Vagina (tissue), 2 donors: Measurements from ENCODE around the gene SYTL3. TPM values are rescaled to one million over a fixed set of nuclear protein-coding genes. Genes with fewer than 3 reads are reported as not detected.
A peak's percentile ranks its signal among the peaks of the same experiment; 100 is the strongest.

Experiments
- DNase-seq, 2 donors: peaks; one replicate each; pipeline ENCODE4 v3.0.0-alpha.2; 2017; ENCODE audit errors: extremely low spot score in 2 of 2
- H3K27ac ChIP-seq: fragments of 200-600 bp; sonication (generic); one replicate; pipeline ENCODE4 v1.5.1; 2019
- H3K27me3 ChIP-seq: fragments of 200-600 bp; sonication (generic); one replicate; pipeline ENCODE4 v1.5.1; 2019
- H3K36me3 ChIP-seq, 2 donors: fragments of 200-600 bp; sonication (generic); one replicate each; pipeline ENCODE4 v1.5.1; 2017 to 2019
- H3K4me1 ChIP-seq: fragments of 200-600 bp; sonication (generic); one replicate; pipeline ENCODE4 v1.5.1; 2019
- H3K4me3 ChIP-seq, 2 donors: fragments of 200-600 bp; sonication (generic); 1 replicate in 1 of 2; 2 replicates in 1 of 2; pipeline ENCODE4 v1.5.1; 2016 to 2019
- H3K9me3 ChIP-seq: fragments of 200-600 bp; sonication (generic); one replicate; pipeline ENCODE4 v1.5.1; 2019
- POLR2A ChIP-seq, 2 donors: fragments of 450-650 bp; IDR thresholded peaks; one replicate each; pipeline ENCODE4 v1.6.1; 2017; ENCODE audit warnings: antibody characterized with exemption in 2 of 2, mild to moderate bottlenecking in 2 of 2, moderate library complexity in 2 of 2
- POLR2AphosphoS5 ChIP-seq, 2 donors: sonication (generic); formaldehyde crosslinking; IDR thresholded peaks; one replicate each; pipeline ENCODE4 v1.9.0; 2017; ENCODE audit warnings: antibody characterized with exemption in 2 of 2, mild to moderate bottlenecking in 2 of 2, low read depth in 1 of 2; ENCODE audit not compliant: insufficient read depth in 1 of 2
- intact Hi-C: fragments of 100-400 bp; cut with DNase I; formaldehyde crosslinking; loops from one replicate; pipeline ENCODE4 v1.15.1; 2023
- total RNA-seq: library from RNA; depleted of rRNA; stranded (reverse); fragments of >200 nt; gene quantifications from one replicate; pipeline ENCODE4 v1.2.3, GENCODE V29; 2016
- TF ChIP-seq, protein P1 (sequence below), 3 experiments: fragments of 450-650 bp in 2 of 3; fragments of 200-600 bp in 1 of 3; sonication (generic) in 1 of 3; IDR thresholded peaks; one replicate each; pipeline ENCODE4 v1.5.1; 2017 to 2019; ENCODE audit warnings: antibody characterized with exemption in 3 of 3, mild to moderate bottlenecking in 2 of 3, moderate library complexity in 2 of 3

The SYTL3 gene
- total RNA-seq, 1 donor from 2014 or later: 10.8 TPM

GRCh38 chr6:158803733-158804143 lies 153.9 kb downstream of the SYTL3 start:
- intact Hi-C loops: no loop called here
- TF ChIP-seq, protein P1, sequence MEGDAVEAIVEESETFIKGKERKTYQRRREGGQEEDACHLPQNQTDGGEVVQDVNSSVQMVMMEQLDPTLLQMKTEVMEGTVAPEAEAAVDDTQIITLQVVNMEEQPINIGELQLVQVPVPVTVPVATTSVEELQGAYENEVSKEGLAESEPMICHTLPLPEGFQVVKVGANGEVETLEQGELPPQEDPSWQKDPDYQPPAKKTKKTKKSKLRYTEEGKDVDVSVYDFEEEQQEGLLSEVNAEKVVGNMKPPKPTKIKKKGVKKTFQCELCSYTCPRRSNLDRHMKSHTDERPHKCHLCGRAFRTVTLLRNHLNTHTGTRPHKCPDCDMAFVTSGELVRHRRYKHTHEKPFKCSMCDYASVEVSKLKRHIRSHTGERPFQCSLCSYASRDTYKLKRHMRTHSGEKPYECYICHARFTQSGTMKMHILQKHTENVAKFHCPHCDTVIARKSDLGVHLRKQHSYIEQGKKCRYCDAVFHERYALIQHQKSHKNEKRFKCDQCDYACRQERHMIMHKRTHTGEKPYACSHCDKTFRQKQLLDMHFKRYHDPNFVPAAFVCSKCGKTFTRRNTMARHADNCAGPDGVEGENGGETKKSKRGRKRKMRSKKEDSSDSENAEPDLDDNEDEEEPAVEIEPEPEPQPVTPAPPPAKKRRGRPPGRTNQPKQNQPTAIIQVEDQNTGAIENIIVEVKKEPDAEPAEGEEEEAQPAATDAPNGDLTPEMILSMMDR (IDR thresholded peaks at IDR 0.05): no peak
- TF ChIP-seq POLR2A (IDR thresholded peaks at IDR 0.05) (no peak), POLR2AphosphoS5 (IDR thresholded peaks at IDR 0.05; ENCODE audit: insufficient read depth in 1 of 2, low read depth in 1 of 2) (no peak)
- H3K27me3 ChIP-seq: no peaks in the 10 kb centered on the region
- peaks cover 30% of the 10 kb centered on the region for H3K4me1 ChIP-seq
- no peaks in the 10 kb centered on the region for H3K9me3 ChIP-seq
- H3K36me3 ChIP-seq: no peaks in the 10 kb centered on the region
- DNase-seq: no peak
- H3K4me3 ChIP-seq: no peak overlapping the region
- peak overlapping the region; percentile 22 for H3K27ac ChIP-seq

DNA sequence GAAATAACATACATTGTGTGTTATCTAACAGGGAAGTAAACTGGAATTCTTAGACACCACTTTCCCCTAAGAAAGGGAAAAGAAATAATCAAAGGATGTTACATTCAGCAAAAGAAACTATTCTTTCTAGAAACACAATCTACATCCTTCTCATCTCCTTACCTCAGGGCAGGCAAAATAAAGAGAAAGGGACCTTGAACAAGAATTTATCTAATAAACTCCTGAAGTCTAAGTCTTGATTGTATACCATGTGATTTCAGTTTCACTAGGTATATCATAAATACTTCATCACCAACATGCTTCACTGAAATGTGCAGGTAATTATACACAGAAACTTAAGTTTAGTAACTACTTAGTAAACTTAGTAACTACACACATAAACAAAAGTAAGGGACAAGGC lies 154.4 kb downstream of the SYTL3 start:
- peak overlapping the region; percentile 22 for H3K27ac ChIP-seq
- no peaks in the 10 kb centered on the region for H3K27me3 ChIP-seq
- H3K4me1 ChIP-seq: peaks cover 25% of the 10 kb centered on the region
- no peaks in the 10 kb centered on the region for H3K36me3 ChIP-seq
- H3K4me3 ChIP-seq: no peak overlapping the region
- no peak for DNase-seq
- intact Hi-C loops: no loop called here
- no peaks in the 10 kb centered on the region for H3K9me3 ChIP-seq
- TF ChIP-seq POLR2AphosphoS5 (IDR thresholded peaks at IDR 0.05; ENCODE audit: insufficient read depth in 1 of 2, low read depth in 1 of 2) (no peak), POLR2A (IDR thresholded peaks at IDR 0.05) (no peak)
- TF ChIP-seq, protein P1 (IDR thresholded peaks at IDR 0.05): no peak

GRCh38 chr6:158805698-158806377 lies 156.0 kb downstream of the SYTL3 start:
- TF ChIP-seq, protein P1 (IDR thresholded peaks at IDR 0.05): no peak
- TF ChIP-seq POLR2A (IDR thresholded peaks at IDR 0.05): no peak
- TF ChIP-seq POLR2AphosphoS5 (IDR thresholded peaks at IDR 0.05; ENCODE audit: insufficient read depth in 1 of 2, low read depth in 1 of 2): no peak
- Histone ChIP-seq H3K4me3 (no peak overlapping the region), H3K36me3 (no peaks in the 10 kb centered on the region), H3K27me3 (no peaks in the 10 kb centered on the region), H3K4me1 (peaks cover 12% of the 10 kb centered on the region), H3K27ac (no peak overlapping the region), H3K9me3 (no peaks in the 10 kb centered on the region)
- no peak for DNase-seq
- intact Hi-C loops: loop anchor here (2.0 kb wide), 1 partner anchor 39 kb away; no protein-coding TSS in a partner anchor

DNA sequence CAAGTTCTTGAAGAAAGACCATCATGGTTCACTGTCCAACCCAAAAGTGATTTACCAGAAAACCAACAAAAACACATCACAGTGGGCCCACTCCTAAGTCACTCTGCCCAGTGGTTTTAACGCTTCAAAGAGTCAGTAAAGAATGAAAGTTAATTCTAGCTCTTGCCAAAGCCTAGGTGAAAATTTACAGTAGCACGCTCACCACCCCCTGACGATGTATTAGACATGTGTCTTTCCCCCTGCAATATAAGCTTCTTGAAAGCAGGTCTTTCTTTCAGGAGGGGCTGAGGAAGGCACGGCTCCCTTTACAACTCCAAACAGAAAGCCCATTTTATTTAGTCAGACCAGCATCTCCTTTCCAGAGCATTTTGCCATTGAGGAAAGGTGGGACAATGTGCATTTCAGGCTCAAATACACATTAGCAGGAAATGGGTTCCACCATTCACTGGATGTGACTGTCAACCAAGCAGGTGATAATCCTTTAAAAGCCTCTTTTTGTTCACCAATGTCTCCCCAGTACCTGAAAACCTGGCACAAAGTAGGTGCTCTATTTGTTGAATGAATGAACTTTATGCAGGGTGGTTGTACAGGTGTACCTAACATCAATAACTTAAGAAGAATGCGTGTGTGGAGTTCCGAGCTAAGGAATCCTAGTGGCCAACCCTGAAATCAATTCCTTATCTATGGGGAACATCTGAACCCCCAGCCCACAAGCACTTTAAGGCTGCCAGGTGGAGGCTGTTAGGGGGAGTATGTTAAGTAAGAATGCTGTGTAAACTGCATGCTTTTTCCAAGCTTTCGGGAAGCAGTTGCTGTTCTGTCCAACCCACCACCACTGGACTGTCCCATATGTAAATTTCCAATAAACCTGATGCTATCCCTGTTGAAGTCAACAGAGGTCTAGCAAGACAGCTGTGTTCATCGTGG lies 157.9 kb downstream of the SYTL3 start:
- Histone ChIP-seq H3K9me3 (no peaks in the 10 kb centered on the region), H3K36me3 (no peaks in the 10 kb centered on the region), H3K4me3 (no peak overlapping the region), H3K27ac (no peak overlapping the region), H3K27me3 (no peaks in the 10 kb centered on the region), H3K4me1 (peaks cover 23% of the 10 kb centered on the region)
- intact Hi-C loops: loop anchor here (2.0 kb wide), 1 partner anchor 37 kb away; no protein-coding TSS in a partner anchor
- no peak for DNase-seq
- TF ChIP-seq POLR2A (IDR thresholded peaks at IDR 0.05) (no peak), POLR2AphosphoS5 (IDR thresholded peaks at IDR 0.05; ENCODE audit: insufficient read depth in 1 of 2, low read depth in 1 of 2) (no peak)
- TF ChIP-seq, protein P1 (IDR thresholded peaks at IDR 0.05): no peak
